HepG2 (cell line): Measurements from ENCODE around the gene MORN1. TPM values are rescaled to one million over a fixed set of nuclear protein-coding genes. Genes with fewer than 3 reads are reported as not detected.

Source experiments
- HINFP ChIP-seq: sonication (generic); formaldehyde crosslinking; IDR thresholded peaks from 2 replicates; pipeline ENCODE4 v1.4.0; 2020; ENCODE audit warnings: low read depth, mild to moderate bottlenecking, missing genetic modification reagents
- HIVEP1 ChIP-seq: sonication (generic); formaldehyde crosslinking; IDR thresholded peaks from 2 replicates; pipeline ENCODE4 v1.4.0; 2020; ENCODE audit warnings: mild to moderate bottlenecking, missing genetic modification reagents
- MLX ChIP-seq: IDR thresholded peaks from 2 replicates; pipeline ENCODE4 v1.6.1; 2016
- PITX1 ChIP-seq: sonication (generic); formaldehyde crosslinking; IDR thresholded peaks from 2 replicates; pipeline ENCODE4 v1.5.1; 2020; ENCODE audit warnings: mild to moderate bottlenecking, missing genetic modification reagents
- PLRG1 ChIP-seq: fragments of 450-650 bp; conservative IDR thresholded peaks from 2 replicates; pipeline ENCODE4 v1.6.1; 2016
- PRDM10 ChIP-seq: sonication (generic); formaldehyde crosslinking; IDR thresholded peaks from 2 replicates; pipeline ENCODE4 v1.4.0; 2020; ENCODE audit warnings: low read depth, missing genetic modification reagents
- SIN3B ChIP-seq: fragments of 150-350 bp; IDR thresholded peaks from 2 replicates; pipeline ENCODE4 v1.6.1; 2014; ENCODE audit warnings: low read length
- SNRNP70 ChIP-seq: fragments of 200-400 bp; formaldehyde crosslinking; IDR thresholded peaks from 2 replicates; pipeline ENCODE4 v1.6.1; 2017; ENCODE audit warnings: mild to moderate bottlenecking, low read depth, low read length, moderate library complexity
- U2AF1 ChIP-seq: fragments of 200-400 bp; formaldehyde crosslinking; optimal IDR thresholded peaks from 2 replicates; pipeline ENCODE3; 2017; ENCODE audit warnings: mild to moderate bottlenecking, low read depth, low read length
- ZBTB7B ChIP-seq: sonication (generic); formaldehyde crosslinking; IDR thresholded peaks from 2 replicates; pipeline ENCODE4 v1.4.0; 2020; ENCODE audit warnings: missing genetic modification reagents
- ZFX ChIP-seq: sonication (generic); formaldehyde crosslinking; IDR thresholded peaks from 2 replicates; pipeline ENCODE4 v1.4.0; 2020; ENCODE audit warnings: mild to moderate bottlenecking, low read depth, missing genetic modification reagents, moderate library complexity
- ZNF10 ChIP-seq: sonication (generic); formaldehyde crosslinking; IDR thresholded peaks from 2 replicates; pipeline ENCODE4 v1.4.0; 2020; ENCODE audit warnings: mild to moderate bottlenecking, low read depth, missing genetic modification reagents, borderline replicate concordance
- ZNF296 ChIP-seq: sonication (generic); formaldehyde crosslinking; conservative IDR thresholded peaks from 2 replicates; pipeline ENCODE4 v1.5.0; 2020; ENCODE audit warnings: mild to moderate bottlenecking, missing genetic modification reagents
- ZNF367 ChIP-seq: sonication (generic); formaldehyde crosslinking; IDR thresholded peaks from 2 replicates; pipeline ENCODE4 v1.4.0; 2020; ENCODE audit warnings: missing genetic modification reagents, borderline replicate concordance
- ZNF598 ChIP-seq: sonication (generic); formaldehyde crosslinking; IDR thresholded peaks from 2 replicates; pipeline ENCODE4 v1.5.1; 2020; ENCODE audit warnings: mild to moderate bottlenecking, missing genetic modification reagents, borderline replicate concordance
- polyA plus RNA-seq, 8 experiments: library from polyadenylated mRNA; depleted of rRNA in 3 of 8; stranded (reverse) in 7 of 8; unstranded in 1 of 8; fragments of >200 nt; fragmentation: Illumina TruSeq in 4 of 8; extraction: Trizol in 4 of 8; gene quantifications; 2 replicates each; pipeline versions ENCODE4 v1.2.1 to v1.2.3, GENCODE V29; 2011 to 2016; ENCODE audit warnings: low read depth in 4 of 8, missing spikeins in 1 of 8, mixed read lengths in 1 of 8; ENCODE audit not compliant: insufficient read depth in 1 of 8
- total RNA-seq, 5 experiments: library from RNA; depleted of rRNA; stranded (reverse); fragments of >200 nt; fragmentation: Illumina TruSeq; extraction: Trizol; gene quantifications; 2 replicates each; pipeline ENCODE4 v1.2.3, GENCODE V29; 2016; ENCODE audit warnings: low read depth in 1 of 5
- TF ChIP-seq, protein P1 (sequence below): sonication (generic); formaldehyde crosslinking; IDR thresholded peaks from 2 replicates; pipeline ENCODE4 v1.5.1; 2020; ENCODE audit warnings: missing genetic modification reagents, mild to moderate bottlenecking, borderline replicate concordance
- TF ChIP-seq, protein P2 (sequence below): sonication (generic); formaldehyde crosslinking; IDR thresholded peaks from 2 replicates; pipeline ENCODE4 v1.4.0; 2020; ENCODE audit warnings: missing genetic modification reagents
- TF ChIP-seq, protein P3 (sequence below): sonication (generic); formaldehyde crosslinking; IDR thresholded peaks from 2 replicates; pipeline ENCODE4 v1.4.0; 2020; ENCODE audit warnings: missing genetic modification reagents

Gene MORN1
- total and polyA plus RNA-seq, 2 of the 13 experiments (the other 11 are each of a cell fraction or from before 2014, with no cell fraction given), result 3.1 to 6.5 TPM

- TF ChIP-seq PRDM10 (CRISPR knock-in tag) (no peak), HINFP (no peak), PLRG1 (no peak), ZNF296 (CRISPR knock-in tag) (no peak), ZBTB7B (CRISPR knock-in tag) (peak; percentile 42; the same call in 1 of the 2 replicates), HIVEP1 (no peak), MLX (CRISPR knock-in tag) (peak; percentile 77; the same call in 1 of the 2 replicates), ZNF598 (CRISPR knock-in tag) (no peak), U2AF1 (no peak), SNRNP70 (no peak), PITX1 (CRISPR knock-in tag) (0 out of 2 replicates have a peak, but pooled peaks have one; percentile 36), ZNF10 (CRISPR knock-in tag) (no peak), SIN3B (no peak), ZFX (CRISPR knock-in tag) (no peak), ZNF367 (CRISPR knock-in tag) (no peak)
- TF ChIP-seq, protein P1, sequence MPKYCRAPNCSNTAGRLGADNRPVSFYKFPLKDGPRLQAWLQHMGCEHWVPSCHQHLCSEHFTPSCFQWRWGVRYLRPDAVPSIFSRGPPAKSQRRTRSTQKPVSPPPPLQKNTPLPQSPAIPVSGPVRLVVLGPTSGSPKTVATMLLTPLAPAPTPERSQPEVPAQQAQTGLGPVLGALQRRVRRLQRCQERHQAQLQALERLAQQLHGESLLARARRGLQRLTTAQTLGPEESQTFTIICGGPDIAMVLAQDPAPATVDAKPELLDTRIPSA, result no peak
- TF ChIP-seq, protein P2, sequence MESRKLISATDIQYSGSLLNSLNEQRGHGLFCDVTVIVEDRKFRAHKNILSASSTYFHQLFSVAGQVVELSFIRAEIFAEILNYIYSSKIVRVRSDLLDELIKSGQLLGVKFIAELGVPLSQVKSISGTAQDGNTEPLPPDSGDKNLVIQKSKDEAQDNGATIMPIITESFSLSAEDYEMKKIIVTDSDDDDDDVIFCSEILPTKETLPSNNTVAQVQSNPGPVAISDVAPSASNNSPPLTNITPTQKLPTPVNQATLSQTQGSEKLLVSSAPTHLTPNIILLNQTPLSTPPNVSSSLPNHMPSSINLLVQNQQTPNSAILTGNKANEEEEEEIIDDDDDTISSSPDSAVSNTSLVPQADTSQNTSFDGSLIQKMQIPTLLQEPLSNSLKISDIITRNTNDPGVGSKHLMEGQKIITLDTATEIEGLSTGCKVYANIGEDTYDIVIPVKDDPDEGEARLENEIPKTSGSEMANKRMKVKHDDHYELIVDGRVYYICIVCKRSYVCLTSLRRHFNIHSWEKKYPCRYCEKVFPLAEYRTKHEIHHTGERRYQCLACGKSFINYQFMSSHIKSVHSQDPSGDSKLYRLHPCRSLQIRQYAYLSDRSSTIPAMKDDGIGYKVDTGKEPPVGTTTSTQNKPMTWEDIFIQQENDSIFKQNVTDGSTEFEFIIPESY, result no peak
- TF ChIP-seq, protein P3, sequence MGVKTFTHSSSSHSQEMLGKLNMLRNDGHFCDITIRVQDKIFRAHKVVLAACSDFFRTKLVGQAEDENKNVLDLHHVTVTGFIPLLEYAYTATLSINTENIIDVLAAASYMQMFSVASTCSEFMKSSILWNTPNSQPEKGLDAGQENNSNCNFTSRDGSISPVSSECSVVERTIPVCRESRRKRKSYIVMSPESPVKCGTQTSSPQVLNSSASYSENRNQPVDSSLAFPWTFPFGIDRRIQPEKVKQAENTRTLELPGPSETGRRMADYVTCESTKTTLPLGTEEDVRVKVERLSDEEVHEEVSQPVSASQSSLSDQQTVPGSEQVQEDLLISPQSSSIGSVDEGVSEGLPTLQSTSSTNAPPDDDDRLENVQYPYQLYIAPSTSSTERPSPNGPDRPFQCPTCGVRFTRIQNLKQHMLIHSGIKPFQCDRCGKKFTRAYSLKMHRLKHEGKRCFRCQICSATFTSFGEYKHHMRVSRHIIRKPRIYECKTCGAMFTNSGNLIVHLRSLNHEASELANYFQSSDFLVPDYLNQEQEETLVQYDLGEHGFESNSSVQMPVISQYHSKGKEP, result no peak
Measured at GRCh38 chr1:2330519-2331199, 60.7 kb downstream of the MORN1 start (continued).
